ENCODE measurements around the gene ZNF383. TPM values are rescaled to one million over a fixed set of nuclear protein-coding genes. Genes with fewer than 3 reads are reported as not detected.
"Not testable (repeated sequence)": the region's sequence is repeated elsewhere in the genome, so short reads cannot be mapped to it uniquely, and the experiment has no call there.

The ZNF383 gene
- total RNA-seq = 11.5 TPM
- 4.3 TPM for polyA plus RNA-seq (ENCODE audit: insufficient read depth, low read depth, low replicate concordance)
- long read RNA-seq, donor 1 = 0 reads
- long read RNA-seq, donor 2 = 0 reads
- long read RNA-seq, donor 3 = 0 reads
- long read RNA-seq, donor 4 = 0 reads
- long read RNA-seq, donor 5 = 0 reads
- long read RNA-seq, donor 6 = 0 reads
- long read RNA-seq, donor 7, partial matches to known transcripts = 0 of 5 reads
- long read RNA-seq, donor 7, other reads (novel, unspliced or antisense) = 5 of 5 reads
- long read RNA-seq, donor 8 = 0 reads
- long read RNA-seq, donor 9 = 0 reads
- long read RNA-seq, donor 10 = 0 reads

DNA sequence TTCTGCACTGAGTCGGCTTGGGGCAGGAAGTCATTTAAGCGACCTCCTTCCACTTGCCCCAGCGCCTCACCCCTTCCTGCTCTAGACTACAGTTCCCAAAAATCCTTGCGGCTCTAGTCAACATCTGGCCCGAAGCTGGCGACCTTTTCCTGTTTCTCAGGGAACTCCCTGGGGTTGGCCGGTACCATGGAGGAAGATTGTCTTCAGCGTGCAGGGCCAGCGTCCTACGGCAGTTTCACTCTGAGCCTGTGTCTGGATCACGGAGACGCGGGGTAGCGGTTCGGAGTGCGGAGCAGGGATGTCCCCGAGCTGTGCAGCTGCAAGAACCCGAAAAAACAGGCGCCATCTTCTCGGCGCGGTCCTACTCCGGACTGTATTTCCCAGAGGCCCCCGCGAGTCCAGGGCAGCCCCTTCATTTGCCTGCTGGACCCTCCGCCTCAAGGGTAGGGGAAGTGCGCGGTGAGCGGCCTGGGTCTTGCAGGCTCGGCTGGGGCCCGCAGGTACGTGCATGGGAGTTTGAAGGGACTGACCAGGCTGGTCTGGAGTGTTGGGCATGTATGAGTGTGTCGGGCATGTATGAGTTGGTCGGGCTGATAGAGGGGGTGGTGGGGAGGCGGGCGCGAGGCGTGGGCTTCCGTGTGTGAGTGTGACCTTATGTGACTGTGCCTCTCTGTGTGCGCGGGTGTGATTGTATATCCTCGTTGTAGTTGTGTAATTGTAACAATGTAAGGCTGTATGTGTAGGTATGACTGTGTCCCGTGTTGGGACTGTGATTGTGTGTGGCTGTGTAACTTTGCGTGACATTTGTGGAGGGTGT is at the start of gene ZNF383:
ZNF383 (plus strand) TSS at position 440 of the 817 bp plus-strand sequence. CDS start 12,240 bp downstream, outside the sequence.
- H3K27me3 ChIP-seq (ENCODE audit: control insufficient read depth, insufficient read depth, low read length) = no peaks in the 10 kb centered on the region
- no peaks in the 10 kb centered on the region for H3K9me3 ChIP-seq (ENCODE audit: control insufficient read depth in 2 of 3, insufficient read depth in 1 of 3, low read length in 3 of 3)
- intact Hi-C loops (cut with DNase I) = no loop called here
- H3K36me3 ChIP-seq (ENCODE audit: control insufficient read depth in 2 of 3, insufficient read depth in 3 of 3, low read length in 3 of 3) = no peaks in the 10 kb centered on the region
- FAIRE-seq = no peak
- peak; percentile 94 to 97 (median 96) for DNase-seq
- peak within 1 kb of the TSS; percentile 88 to 99 (median 88) for H3K9ac ChIP-seq (ENCODE audit: low read length in 3 of 3)
- peak within 1 kb of the TSS; percentile 91 to 98 (median 95) for H3K4me3 ChIP-seq (ENCODE audit: low read length in 3 of 3)
- TF ChIP-seq, protein P1, sequence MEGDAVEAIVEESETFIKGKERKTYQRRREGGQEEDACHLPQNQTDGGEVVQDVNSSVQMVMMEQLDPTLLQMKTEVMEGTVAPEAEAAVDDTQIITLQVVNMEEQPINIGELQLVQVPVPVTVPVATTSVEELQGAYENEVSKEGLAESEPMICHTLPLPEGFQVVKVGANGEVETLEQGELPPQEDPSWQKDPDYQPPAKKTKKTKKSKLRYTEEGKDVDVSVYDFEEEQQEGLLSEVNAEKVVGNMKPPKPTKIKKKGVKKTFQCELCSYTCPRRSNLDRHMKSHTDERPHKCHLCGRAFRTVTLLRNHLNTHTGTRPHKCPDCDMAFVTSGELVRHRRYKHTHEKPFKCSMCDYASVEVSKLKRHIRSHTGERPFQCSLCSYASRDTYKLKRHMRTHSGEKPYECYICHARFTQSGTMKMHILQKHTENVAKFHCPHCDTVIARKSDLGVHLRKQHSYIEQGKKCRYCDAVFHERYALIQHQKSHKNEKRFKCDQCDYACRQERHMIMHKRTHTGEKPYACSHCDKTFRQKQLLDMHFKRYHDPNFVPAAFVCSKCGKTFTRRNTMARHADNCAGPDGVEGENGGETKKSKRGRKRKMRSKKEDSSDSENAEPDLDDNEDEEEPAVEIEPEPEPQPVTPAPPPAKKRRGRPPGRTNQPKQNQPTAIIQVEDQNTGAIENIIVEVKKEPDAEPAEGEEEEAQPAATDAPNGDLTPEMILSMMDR (IDR thresholded peaks at IDR 0.05; ENCODE audit: borderline replicate concordance, extremely low read depth, insufficient read depth) = no peak
- H3K27ac ChIP-seq (ENCODE audit: low read depth in 2 of 2, low read length in 2 of 2) = peak within 1 kb of the TSS; percentile 97 to 98
- peaks cover 0 to 7% (median 0%) of the 10 kb centered on the region in 3 donors for H3K4me1 ChIP-seq (ENCODE audit: control insufficient read depth in 2 of 3, insufficient read depth in 2 of 3, low read depth in 1 of 3, low read length in 3 of 3)

DNA sequence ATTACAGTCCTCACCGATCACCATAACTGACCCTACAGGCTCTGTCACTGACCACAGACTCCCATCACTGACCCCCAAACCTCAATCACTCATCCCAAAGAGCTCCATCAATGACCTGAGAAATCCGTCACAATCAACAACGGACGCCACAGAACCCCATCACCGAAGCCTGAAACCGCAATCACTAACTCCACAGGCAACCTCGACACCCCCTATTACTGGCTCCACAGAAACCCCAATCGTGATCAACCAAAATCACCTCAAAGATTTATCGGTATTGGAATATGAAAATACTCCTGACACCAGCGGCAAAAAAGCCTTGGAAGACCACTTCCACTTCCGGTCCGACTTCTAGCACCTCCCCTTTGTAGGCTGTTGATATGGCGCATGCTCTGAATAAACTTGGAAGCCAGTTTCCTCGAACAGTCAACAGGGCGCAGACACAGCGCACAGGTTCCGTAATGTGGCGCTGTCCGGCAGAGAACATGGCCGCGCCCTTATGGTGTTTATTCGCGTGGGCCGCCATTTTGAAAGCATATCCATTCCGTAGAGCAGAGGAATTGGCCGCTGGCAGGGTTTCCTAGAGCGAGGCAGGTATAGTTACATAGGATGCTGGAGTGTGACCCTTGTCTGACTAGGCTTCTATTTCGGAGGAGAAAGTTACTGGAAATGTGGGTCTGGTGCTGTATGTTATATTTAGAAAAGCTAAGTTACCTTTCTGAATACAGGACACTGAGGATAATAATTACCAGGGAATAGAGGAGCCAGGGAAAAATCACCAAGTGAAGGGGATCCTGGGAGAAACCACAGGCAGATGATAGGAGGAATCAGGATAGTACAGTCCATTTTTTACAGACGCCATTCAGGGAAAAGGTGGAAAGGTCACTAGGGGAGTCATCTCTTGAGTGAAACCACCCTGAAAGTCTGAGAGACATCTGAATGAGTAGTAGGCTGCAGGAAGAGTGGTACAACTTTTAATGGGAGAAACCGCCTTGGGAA is 45.3 kb upstream of the ZNF383 start, which contains the start of gene ZNF585A:
ZNF585A (minus strand) TSS at position 328 of the 999 bp plus-strand sequence. CDS start 2,785 bp downstream, outside the sequence.
- peak within 1 kb of the TSS; percentile 83 to 100 (median 97) for H3K4me3 ChIP-seq (ENCODE audit: low read length in 3 of 3)
- intact Hi-C loops (cut with DNase I) = no loop called here
- H3K9me3 ChIP-seq (ENCODE audit: control insufficient read depth in 2 of 3, insufficient read depth in 1 of 3, low read length in 3 of 3) = no peaks in the 10 kb centered on the region
- peaks cover 3 to 7% (median 4%) of the 10 kb centered on the region in 3 donors for H3K36me3 ChIP-seq (ENCODE audit: control insufficient read depth in 2 of 3, insufficient read depth in 3 of 3, low read length in 3 of 3)
- FAIRE-seq (peak; percentile 99), DNase-seq (peak; percentile 95 to 99 (median 97))
- no peaks in the 10 kb centered on the region for H3K4me1 ChIP-seq (ENCODE audit: control insufficient read depth in 2 of 3, insufficient read depth in 2 of 3, low read depth in 1 of 3, low read length in 3 of 3)
- no peaks in the 10 kb centered on the region for H3K27me3 ChIP-seq (ENCODE audit: control insufficient read depth, insufficient read depth, low read length)
- peak within 1 kb of the TSS; percentile 81 to 100 (median 90) for H3K9ac ChIP-seq (ENCODE audit: low read length in 3 of 3)
- peak within 1 kb of the TSS in 1 of 2 donors; percentile 38 for H3K27ac ChIP-seq (ENCODE audit: low read depth in 2 of 2, low read length in 2 of 2)
- TF ChIP-seq, protein P1 (IDR thresholded peaks at IDR 0.05; ENCODE audit: borderline replicate concordance, extremely low read depth, insufficient read depth) = peak; percentile 16

DNA sequence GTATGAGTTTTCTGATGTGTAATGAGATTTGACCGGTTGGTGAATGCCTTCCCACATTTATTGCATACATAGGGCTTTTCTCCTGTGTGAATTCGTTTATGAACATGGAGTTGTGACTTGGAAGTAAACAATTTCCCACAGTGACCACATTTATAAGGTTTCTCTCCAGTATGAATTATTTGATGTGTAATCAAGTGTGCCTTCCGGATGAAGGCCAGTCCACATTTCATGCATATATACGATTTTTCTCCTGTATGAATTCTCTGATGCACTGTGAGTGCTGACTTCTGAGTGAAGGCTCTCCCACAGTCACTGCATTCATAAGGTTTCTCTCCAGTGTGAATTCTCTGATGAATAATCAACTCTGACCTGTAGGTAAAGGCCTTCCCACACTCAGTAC is 31.9 kb upstream of the ZNF383 start:
- H3K27ac ChIP-seq (ENCODE audit: low read depth in 2 of 2, low read length in 2 of 2); intact Hi-C loops (cut with DNase I); DNase-seq; H3K27me3 ChIP-seq (ENCODE audit: control insufficient read depth, insufficient read depth, low read length); H3K9ac ChIP-seq (ENCODE audit: low read length in 3 of 3); H3K4me3 ChIP-seq (ENCODE audit: low read length in 3 of 3); FAIRE-seq; H3K4me1 ChIP-seq (ENCODE audit: control insufficient read depth in 2 of 3, insufficient read depth in 2 of 3, low read depth in 1 of 3, low read length in 3 of 3): not testable (repeated sequence)
- H3K9me3 ChIP-seq (ENCODE audit: control insufficient read depth in 2 of 3, insufficient read depth in 1 of 3, low read length in 3 of 3) = peaks cover 8 to 55% (median 19%) of the 10 kb centered on the region in 3 donors
- H3K36me3 ChIP-seq (ENCODE audit: control insufficient read depth in 2 of 3, insufficient read depth in 3 of 3, low read length in 3 of 3) = peaks cover 12 to 40% (median 24%) of the 10 kb centered on the region in 3 donors

DNA sequence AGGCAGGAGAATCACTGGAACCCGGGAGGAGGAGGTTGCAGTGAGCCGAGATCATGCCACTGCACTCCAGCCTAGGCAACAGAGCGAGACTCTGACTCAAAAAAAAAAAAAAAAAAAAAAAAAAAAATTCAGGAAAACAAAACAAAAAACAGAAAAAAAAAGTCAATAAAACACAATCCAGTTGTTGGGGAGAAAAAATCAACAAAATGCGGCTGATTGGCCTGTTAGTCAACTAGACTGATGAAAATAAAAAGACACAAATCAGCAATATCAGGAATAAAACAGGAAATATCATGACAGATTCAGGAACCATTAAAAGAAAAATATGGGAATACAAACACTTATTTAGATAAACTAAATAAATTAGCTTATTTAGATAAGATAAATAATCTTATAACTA is 22.8 kb upstream of the ZNF383 start:
- H3K27me3 ChIP-seq (ENCODE audit: control insufficient read depth, insufficient read depth, low read length); FAIRE-seq; H3K27ac ChIP-seq (ENCODE audit: low read depth in 2 of 2, low read length in 2 of 2); intact Hi-C loops (cut with DNase I); DNase-seq; H3K9ac ChIP-seq (ENCODE audit: low read length in 3 of 3); H3K4me1 ChIP-seq (ENCODE audit: control insufficient read depth in 2 of 3, insufficient read depth in 2 of 3, low read depth in 1 of 3, low read length in 3 of 3); H3K4me3 ChIP-seq (ENCODE audit: low read length in 3 of 3); H3K9me3 ChIP-seq (ENCODE audit: control insufficient read depth in 2 of 3, insufficient read depth in 1 of 3, low read length in 3 of 3): not testable (repeated sequence)
- H3K36me3 ChIP-seq (ENCODE audit: control insufficient read depth in 2 of 3, insufficient read depth in 3 of 3, low read length in 3 of 3) = peaks cover 3 to 13% (median 6%) of the 10 kb centered on the region in 3 donors

DNA sequence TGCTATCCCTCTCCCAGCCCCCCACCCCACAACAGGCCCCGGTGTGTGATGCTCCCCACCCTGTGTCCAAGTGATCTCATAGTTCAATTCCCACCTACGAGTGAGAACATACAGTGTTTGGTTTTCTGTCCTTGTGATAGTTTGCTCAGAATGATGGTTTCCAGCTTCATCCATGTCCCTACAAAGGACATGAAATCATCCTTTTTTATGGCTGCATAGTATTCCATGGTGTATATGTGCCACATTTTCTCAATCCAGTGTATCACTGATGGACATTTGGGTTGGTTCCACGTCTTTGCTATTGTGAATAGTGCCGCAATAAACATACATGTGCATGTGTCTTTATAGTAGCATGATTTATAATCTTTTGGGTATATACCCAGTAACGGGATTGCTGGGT is 20.9 kb upstream of the ZNF383 start:
- H3K27ac ChIP-seq (ENCODE audit: low read depth in 2 of 2, low read length in 2 of 2); H3K27me3 ChIP-seq (ENCODE audit: control insufficient read depth, insufficient read depth, low read length); H3K9me3 ChIP-seq (ENCODE audit: control insufficient read depth in 2 of 3, insufficient read depth in 1 of 3, low read length in 3 of 3); H3K4me1 ChIP-seq (ENCODE audit: control insufficient read depth in 2 of 3, insufficient read depth in 2 of 3, low read depth in 1 of 3, low read length in 3 of 3); intact Hi-C loops (cut with DNase I); H3K9ac ChIP-seq (ENCODE audit: low read length in 3 of 3); H3K4me3 ChIP-seq (ENCODE audit: low read length in 3 of 3); FAIRE-seq; H3K36me3 ChIP-seq (ENCODE audit: control insufficient read depth in 2 of 3, insufficient read depth in 3 of 3, low read length in 3 of 3); DNase-seq: not testable (repeated sequence)
